GM19467 (cell line): ENCODE results near the gene BLTP3A.

Source experiments
- ATAC-seq: cut with Tn5 transposase; IDR thresholded peaks from one replicate; pipeline ENCODE4 v1.9.1; 2021; ENCODE audit warnings: mild to moderate bottlenecking, moderate library complexity; ENCODE audit not compliant: unreplicated experiment

BLTP3A gene

DNA sequence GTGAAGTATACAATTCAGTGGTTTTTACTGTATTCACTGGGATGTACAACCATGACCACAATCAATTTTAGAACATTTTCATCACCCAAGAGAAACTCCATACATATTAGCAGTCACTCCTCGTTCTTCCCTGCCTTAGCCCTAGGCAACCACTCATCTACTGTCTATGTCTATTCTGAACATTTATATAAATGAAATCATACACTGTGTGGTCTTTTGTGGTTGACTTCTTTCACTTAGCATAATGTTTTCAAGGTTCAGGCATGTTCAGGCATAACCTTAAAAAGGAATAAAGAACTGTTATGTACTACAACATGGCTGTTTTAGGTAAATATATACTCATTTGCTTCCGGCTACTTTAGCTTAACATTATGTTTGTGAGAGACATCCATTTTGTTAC, 37.3 kb downstream of the BLTP3A start:
- no peak for ATAC-seq

DNA sequence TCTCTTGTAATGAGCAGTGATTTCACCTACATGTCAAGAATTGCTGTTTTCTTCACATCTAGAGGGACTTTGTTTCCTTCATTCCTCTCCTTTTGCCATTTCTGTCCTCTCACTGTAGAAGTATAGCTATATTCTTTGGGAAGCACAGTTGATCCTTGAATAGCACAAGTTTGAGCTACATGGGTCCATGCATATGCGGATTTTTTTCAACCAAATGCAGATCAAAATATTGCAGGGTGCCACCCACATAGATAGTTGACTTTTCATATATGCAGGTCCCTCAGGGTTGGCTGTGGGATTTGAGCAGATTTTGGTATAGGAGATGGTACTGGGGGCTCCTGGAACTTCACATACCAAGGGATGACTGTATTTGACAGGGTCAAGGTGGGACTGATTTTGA, 41.1 kb downstream of the BLTP3A start:
- ATAC-seq = no peak

DNA sequence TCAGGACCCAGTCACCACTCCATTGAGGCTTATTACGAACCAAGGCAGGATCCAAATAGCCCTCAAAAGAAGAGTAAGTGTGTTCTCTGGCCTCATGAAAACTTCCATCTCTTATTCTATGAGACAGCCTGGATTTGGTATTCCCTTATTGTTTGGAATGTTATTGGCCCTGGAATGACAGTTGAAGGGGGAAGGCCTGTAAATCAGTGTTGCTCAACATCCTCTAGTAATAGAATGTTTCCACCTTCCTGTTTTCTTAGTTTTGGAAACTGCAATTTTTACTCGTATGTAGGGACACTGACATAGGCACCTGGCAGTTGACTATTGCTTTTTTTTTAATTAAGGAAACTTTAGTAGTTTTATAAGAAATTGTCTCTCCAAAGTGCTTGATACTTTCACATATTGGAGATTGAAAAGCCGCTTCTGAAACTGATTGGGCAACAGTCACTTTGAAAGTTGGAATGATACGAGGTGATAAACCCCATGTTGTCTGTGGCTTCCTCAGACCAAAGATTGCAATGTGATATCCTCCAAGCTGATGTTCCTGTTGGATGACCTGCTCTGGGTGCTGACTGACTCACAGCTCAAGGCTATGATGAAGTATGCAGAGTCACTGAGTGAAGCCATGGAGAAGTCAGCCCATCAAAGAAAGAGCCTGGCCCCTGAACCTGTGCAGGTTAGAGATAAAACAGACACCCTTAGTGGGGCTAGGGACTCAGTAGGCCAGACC, 43.1 kb downstream of the BLTP3A start:
- no peak for ATAC-seq

DNA sequence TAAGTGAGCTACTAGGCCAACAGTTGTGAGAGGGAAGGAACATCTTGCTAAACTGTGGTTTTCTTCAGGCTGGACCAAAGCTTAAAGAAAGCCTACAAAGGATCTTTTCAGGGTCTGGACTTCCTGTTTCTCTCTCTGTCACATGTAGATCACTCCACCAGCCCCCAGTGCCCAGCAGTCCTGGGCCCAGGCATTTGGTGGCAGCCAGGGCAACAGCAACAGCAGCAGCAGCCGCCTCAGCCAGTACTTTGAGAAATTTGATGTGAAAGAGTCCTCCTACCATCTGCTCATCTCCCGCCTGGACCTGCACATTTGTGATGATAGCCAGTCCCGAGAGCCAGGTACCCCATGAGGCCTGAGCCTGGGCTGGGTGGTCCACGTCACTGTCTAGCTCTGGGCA, 44.1 kb downstream of the BLTP3A start:
- ATAC-seq = no peak

GRCh38 chr6:34836451-34836850, 44.6 kb downstream of the BLTP3A start:
- ATAC-seq = no peak

- no peak for ATAC-seq
Measured at GRCh38 chr6:34837528-34837927, 45.6 kb downstream of the BLTP3A start.

DNA sequence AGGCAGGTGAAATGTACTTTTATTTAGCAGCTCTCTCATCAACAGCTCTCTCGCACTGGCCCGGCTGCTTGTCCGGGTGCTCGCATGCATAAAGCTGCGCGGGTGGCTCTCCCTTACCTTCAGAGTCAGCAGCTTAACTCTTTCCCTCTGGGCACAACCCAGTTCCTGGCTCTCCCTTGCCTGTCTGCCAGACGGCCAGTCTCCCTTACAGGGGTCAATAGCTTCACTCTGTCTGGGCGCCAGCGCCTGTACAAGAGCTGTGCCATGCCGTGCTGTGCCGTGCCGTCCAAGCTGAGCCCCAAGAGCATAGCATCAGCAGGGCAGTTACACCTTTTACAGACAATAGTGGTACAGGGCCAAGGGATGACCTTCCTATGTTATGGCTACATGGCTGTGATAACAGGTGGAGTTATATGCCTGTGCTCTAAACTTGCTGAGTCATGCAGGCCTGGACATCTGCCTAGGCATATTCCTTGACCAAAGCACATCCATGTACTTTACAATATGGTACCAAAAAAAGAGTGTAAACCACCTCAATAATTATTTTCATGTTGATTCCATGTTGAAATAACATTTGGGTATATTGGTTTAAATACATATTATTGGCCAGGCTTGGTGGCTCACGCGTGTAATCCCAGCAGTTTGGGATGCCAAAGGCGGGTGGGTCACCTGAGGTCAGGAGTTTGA, 47.9 kb downstream of the BLTP3A start:
- no peak for ATAC-seq
